Peyer's patch (tissue), 4 donors: ENCODE measurements around the gene ASCC1. TPM values are rescaled to one million over a fixed set of nuclear protein-coding genes. Genes with fewer than 3 reads are reported as not detected.

Experiments used
- DNase-seq, 3 donors: peaks; one replicate each; pipeline ENCODE4 v3.0.0-alpha.2; 2017 to 2019
- H3K27ac ChIP-seq, 4 donors: fragments of 200-600 bp; sonication (generic); one replicate each; pipeline ENCODE4 v1.5.1; 2016 to 2019
- H3K27me3 ChIP-seq, 2 donors: fragments of 200-600 bp; sonication (generic); one replicate each; pipeline ENCODE4 v1.5.1; 2019
- H3K36me3 ChIP-seq, 3 donors: fragments of 200-600 bp; sonication (generic); one replicate each; pipeline ENCODE4 v1.5.1; 2016 to 2019
- H3K4me1 ChIP-seq, 4 donors: fragments of 200-600 bp; sonication (generic); one replicate each; pipeline ENCODE4 v1.5.1; 2016 to 2019
- H3K4me3 ChIP-seq, 4 donors: fragments of 200-600 bp; sonication (generic); 1 replicate in 3 of 4; 2 replicates in 1 of 4; pipeline ENCODE4 v1.5.1; 2016 to 2019; ENCODE audit warnings: mild to moderate bottlenecking in 1 of 4
- H3K9me3 ChIP-seq, 4 donors: fragments of 200-600 bp; sonication (generic); one replicate each; pipeline ENCODE4 v1.5.1; 2016 to 2019; ENCODE audit warnings: mild to moderate bottlenecking in 1 of 4
- CTCF ChIP-seq, 6 experiments: fragments of 450-650 bp in 4 of 6; fragments of 200-600 bp in 2 of 6; sonication (generic) in 1 of 6; IDR thresholded peaks; one replicate each; pipeline ENCODE4 v1.5.1; 2017 to 2019; ENCODE audit warnings: antibody characterized with exemption in 6 of 6, mild to moderate bottlenecking in 3 of 6, moderate library complexity in 1 of 6
- POLR2A ChIP-seq, 2 donors: fragments of 450-650 bp; IDR thresholded peaks; one replicate each; pipeline ENCODE4 v1.5.1; 2017; ENCODE audit warnings: antibody characterized with exemption in 2 of 2, mild to moderate bottlenecking in 2 of 2, moderate library complexity in 2 of 2
- total RNA-seq, 4 donors: library from RNA; depleted of rRNA; stranded (reverse); fragments of >200 nt; gene quantifications; one replicate each; pipeline ENCODE4 v1.1.0, GENCODE V29; 2016

The ASCC1 gene
- total RNA-seq, 4 donors from 2014 or later = 9.7 to 48.7 (median 21.5) TPM

GRCh38 chr10:72239409-72239808 is 23.3 kb upstream of the ASCC1 start:
- H3K4me3 ChIP-seq = no peak overlapping the region
- peaks cover 0 to 29% (median 0%) of the 10 kb centered on the region in 3 donors for H3K36me3 ChIP-seq
- no peaks in the 10 kb centered on the region for H3K27me3 ChIP-seq
- no peak for DNase-seq
- H3K9me3 ChIP-seq = no peaks in the 10 kb centered on the region
- TF ChIP-seq CTCF (IDR thresholded peaks at IDR 0.05) = no peak
- TF ChIP-seq POLR2A (IDR thresholded peaks at IDR 0.05) = no peak
- no peak overlapping the region for H3K27ac ChIP-seq
- peaks cover 0 to 28% (median 14%) of the 10 kb centered on the region in 4 donors for H3K4me1 ChIP-seq

GRCh38 chr10:72238392-72239175 is 22.5 kb upstream of the ASCC1 start:
- Histone ChIP-seq H3K4me1 (peaks cover 0 to 20% (median 7%) of the 10 kb centered on the region in 4 donors), H3K9me3 (no peaks in the 10 kb centered on the region), H3K27ac (no peak overlapping the region), H3K27me3 (no peaks in the 10 kb centered on the region), H3K4me3 (no peak overlapping the region), H3K36me3 (peaks cover 0 to 38% (median 4%) of the 10 kb centered on the region in 3 donors)
- TF ChIP-seq POLR2A (IDR thresholded peaks at IDR 0.05) = no peak
- no peak for TF ChIP-seq CTCF (IDR thresholded peaks at IDR 0.05)
- DNase-seq = no peak

- Histone ChIP-seq H3K27me3 (no peaks in the 10 kb centered on the region), H3K4me3 (no peak overlapping the region), H3K27ac (no peak overlapping the region), H3K4me1 (no peaks in the 10 kb centered on the region), H3K9me3 (no peaks in the 10 kb centered on the region), H3K36me3 (peaks cover 0 to 65% (median 4%) of the 10 kb centered on the region in 3 donors)
- no peak for DNase-seq
- no peak for TF ChIP-seq POLR2A (IDR thresholded peaks at IDR 0.05)
- no peak for TF ChIP-seq CTCF (IDR thresholded peaks at IDR 0.05)
Observed at GRCh38 chr10:72235544-72236279, 19.6 kb upstream of the ASCC1 start.

- Histone ChIP-seq H3K9me3 (no peaks in the 10 kb centered on the region), H3K4me1 (no peaks in the 10 kb centered on the region), H3K27me3 (no peaks in the 10 kb centered on the region), H3K4me3 (no peak overlapping the region), H3K27ac (no peak overlapping the region), H3K36me3 (peaks cover 0 to 72% (median 4%) of the 10 kb centered on the region in 3 donors)
- TF ChIP-seq CTCF (IDR thresholded peaks at IDR 0.05) (no peak), POLR2A (IDR thresholded peaks at IDR 0.05) (no peak)
- DNase-seq = peak in 1 of 3 donors; percentile 29
Observed at GRCh38 chr10:72234560-72235095, 18.6 kb upstream of the ASCC1 start.

- Histone ChIP-seq H3K27me3 (no peaks in the 10 kb centered on the region), H3K4me1 (peaks cover 0 to 10% (median 0%) of the 10 kb centered on the region in 4 donors), H3K9me3 (no peaks in the 10 kb centered on the region), H3K4me3 (no peak overlapping the region), H3K27ac (no peak overlapping the region), H3K36me3 (peaks cover 0 to 72% (median 4%) of the 10 kb centered on the region in 3 donors)
- TF ChIP-seq POLR2A (IDR thresholded peaks at IDR 0.05) = no peak
- TF ChIP-seq CTCF (IDR thresholded peaks at IDR 0.05) = no peak
- no peak for DNase-seq
Observed at GRCh38 chr10:72233621-72234020, 17.5 kb upstream of the ASCC1 start.
